MCF 10A (cell line): ENCODE measurements around the gene BNIPL. TPM values are rescaled to one million over a fixed set of nuclear protein-coding genes. Genes with fewer than 3 reads are reported as not detected.
A peak's percentile ranks its signal among the peaks of the same experiment; 100 is the strongest.

Source experiments
- BruUV-seq: library from RNA; stranded (reverse); fragments of 400-500 nt; replicated peaks from 2 replicates; lab custom pipeline; 2021; lab: Mats Ljungman, UMichigan
- CTCF ChIA-PET: fragments of 300-600 bp; sonication (Branson Sonifier 250); formaldehyde crosslinking; extraction: SDS; loops from one replicate; lab custom pipeline; 2021; ENCODE audit warnings: antibody characterized with exemption, inconsistent platforms; lab: Yijun Ruan, JAX
- POLR2A ChIA-PET: fragments of 300-600, 350-650 bp; sonication (Branson Sonifier 250); formaldehyde crosslinking; extraction: SDS; loops from one replicate; lab custom pipeline; 2020; ENCODE audit warnings: antibody characterized with exemption, inconsistent platforms; lab: Yijun Ruan, JAX
- DNase-seq: peaks from one replicate; pipeline ENCODE4 v3.0.0-alpha.2; 2018; ENCODE audit not compliant: unreplicated experiment
- H3K27ac Mint-ChIP-seq: one replicate; pipeline ENCODE4 v1.8.0; 2022; ENCODE audit warnings: mild to moderate bottlenecking, low read depth, mixed read lengths; ENCODE audit not compliant: unreplicated experiment
- H3K27me3 Mint-ChIP-seq: one replicate; pipeline ENCODE4 v1.8.0; 2022; ENCODE audit warnings: mixed read lengths; ENCODE audit not compliant: insufficient read depth, unreplicated experiment
- H3K36me3 Mint-ChIP-seq: one replicate; pipeline ENCODE4 v1.8.0; 2022; ENCODE audit warnings: mild to moderate bottlenecking, moderate library complexity, mixed read lengths; ENCODE audit not compliant: insufficient read depth, unreplicated experiment
- H3K4me1 Mint-ChIP-seq: one replicate; pipeline ENCODE4 v1.8.0; 2022; ENCODE audit warnings: mixed read lengths; ENCODE audit not compliant: insufficient read depth, unreplicated experiment
- H3K4me3 Mint-ChIP-seq: one replicate; pipeline ENCODE4 v1.8.0; 2022; ENCODE audit warnings: mild to moderate bottlenecking, moderate library complexity, mixed read lengths; ENCODE audit not compliant: unreplicated experiment
- H3K9me3 Mint-ChIP-seq: one replicate; pipeline ENCODE4 v1.8.0; 2022; ENCODE audit warnings: mixed read lengths; ENCODE audit not compliant: unreplicated experiment
- CTCF ChIP-seq: fragments of 200-600 bp; IDR thresholded peaks from one replicate; pipeline ENCODE4 v1.8.0; 2022; ENCODE audit warnings: antibody characterized with exemption, mild to moderate bottlenecking; ENCODE audit not compliant: unreplicated experiment
- intact Hi-C: fragments of 100-400 bp; cut with micrococcal nuclease; formaldehyde crosslinking; loops from 2 replicates; pipeline ENCODE4 v1.14.1; 2022
- total RNA-seq: library from RNA; stranded (reverse); gene quantifications from 2 replicates; pipeline ENCODE4 v1.2.3, GENCODE V29; 2022

The BNIPL gene
- total RNA-seq, 1 experiment from 2014 or later, result 1.2 TPM

GRCh38 chr1:151061704-151062103, 25.3 kb downstream of the BNIPL start:
- no peak for DNase-seq
- no peaks in the 10 kb centered on the region for H3K27me3 Mint-ChIP-seq
- ChIA-PET CTCF (interaction anchor here (0.6 to 2.1 kb wide), 6 partner anchors 10 to 81 kb away, joined by 3 to 12 read pairs (median 6); partner anchors contain the start of genes GABPB2 and MINDY1), POLR2A (interaction anchor here (0.6 to 9.4 kb wide), 7 partner anchors 10 to 139 kb away, joined by 3 to 90 read pairs (median 6); partner anchors contain the start of genes C1orf56, GABPB2, MINDY1 and PIP5K1A)
- H3K36me3 Mint-ChIP-seq, result peaks cover 14% of the 10 kb centered on the region
- no peak overlapping the region for H3K27ac Mint-ChIP-seq
- no peak overlapping the region for H3K4me3 Mint-ChIP-seq
- intact Hi-C loops, result loop anchor here (5.0 kb wide), 1 partner anchor 499 kb away; no protein-coding TSS in a partner anchor
- no TSS peak for BruUV-seq
- no peaks in the 10 kb centered on the region for H3K9me3 Mint-ChIP-seq
- H3K4me1 Mint-ChIP-seq, result peaks cover 41% of the 10 kb centered on the region
- TF ChIP-seq CTCF, result no peak

DNA sequence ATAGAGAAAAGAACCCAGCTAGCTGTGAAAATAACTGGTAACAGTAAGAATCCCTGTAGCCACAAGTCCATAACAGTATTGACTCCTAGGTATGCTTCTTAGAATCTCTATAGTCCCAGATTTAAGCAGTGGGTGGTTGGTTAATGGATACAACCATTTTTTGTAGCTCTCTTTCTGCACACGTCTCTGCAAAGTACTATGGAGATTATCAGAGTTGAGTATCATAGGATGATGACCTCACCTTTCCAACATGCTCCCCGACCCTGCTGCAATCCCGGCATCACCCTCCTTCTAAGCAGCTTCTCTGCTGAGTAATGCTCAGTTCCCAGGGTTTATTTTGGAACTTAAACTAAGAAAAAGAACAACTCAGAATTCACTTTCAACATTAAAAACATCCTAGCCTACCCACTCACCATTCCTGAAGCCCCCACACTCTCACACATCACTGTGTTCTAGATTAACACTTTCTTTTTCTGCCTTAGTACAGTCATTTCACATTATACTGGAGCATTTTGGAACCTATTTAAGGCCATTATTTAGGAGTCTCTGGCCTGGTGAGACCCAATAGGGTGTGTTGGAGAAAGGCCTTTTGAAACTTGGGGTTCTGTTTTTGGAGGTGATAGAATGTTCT, 26.5 kb downstream of the BNIPL start:
- H3K27me3 Mint-ChIP-seq, result no peaks in the 10 kb centered on the region
- H3K4me3 Mint-ChIP-seq, result peak overlapping the region; percentile 3
- peaks cover 13% of the 10 kb centered on the region for H3K36me3 Mint-ChIP-seq
- peaks cover 31% of the 10 kb centered on the region for H3K4me1 Mint-ChIP-seq
- peak; percentile 60 for DNase-seq
- POLR2A ChIA-PET, result interaction anchor here (0.6 to 9.4 kb wide), 7 partner anchors 9 to 483 kb away, joined by 3 to 90 read pairs (median 4); partner anchors contain the start of genes C1orf56, GABPB2, LYSMD1 and MCL1
- CTCF ChIA-PET, result interaction anchor here (0.5 to 2.1 kb wide), 7 partner anchors 9 to 671 kb away, joined by 3 to 12 read pairs (median 4); partner anchors contain the start of genes C1orf56, GABPB2 and MINDY1
- TSS peak; percentile 21 for BruUV-seq
- peak overlapping the region; percentile 25 for H3K27ac Mint-ChIP-seq
- intact Hi-C loops, result loop anchor here (5.0 kb wide), 1 partner anchor 501 kb away; no protein-coding TSS in a partner anchor
- no peaks in the 10 kb centered on the region for H3K9me3 Mint-ChIP-seq
- no peak for TF ChIP-seq CTCF

DNA sequence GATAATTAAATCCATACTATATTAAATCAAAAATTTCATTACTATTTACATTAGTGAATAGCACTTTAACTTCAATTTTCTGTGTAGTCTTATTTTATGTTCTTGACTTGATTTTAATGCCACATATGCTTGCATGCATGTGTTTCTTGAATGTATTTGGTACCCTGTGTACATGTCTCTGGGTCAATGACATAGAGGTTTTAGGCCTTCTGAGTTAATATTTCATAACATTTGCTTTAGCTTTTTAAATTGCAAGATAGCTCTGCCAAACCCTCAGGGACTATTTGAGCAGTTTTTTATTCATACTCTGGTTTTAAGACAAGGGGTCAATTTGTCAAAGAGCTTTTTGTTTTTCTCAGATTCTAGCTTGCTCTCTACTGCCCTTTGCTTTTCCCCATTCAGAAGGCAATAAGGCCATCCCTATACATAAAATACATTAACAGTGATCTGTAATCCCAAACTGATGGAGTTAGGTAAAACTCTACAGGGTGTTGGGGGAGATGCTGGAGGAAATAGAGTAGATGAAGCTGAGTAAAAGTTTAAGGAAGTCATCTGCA, 28.8 kb downstream of the BNIPL start:
- CTCF ChIA-PET, result interaction anchor here (0.5 to 1.1 kb wide), 7 partner anchors 16 to 809 kb away, joined by 3 to 4 read pairs (median 3); no protein-coding TSS in a partner anchor
- DNase-seq, result no peak
- no peak overlapping the region for H3K4me3 Mint-ChIP-seq

More for the DNA sequence above, 28.8 kb downstream of the BNIPL start:
- BruUV-seq, result no TSS peak
- intact Hi-C loops, result no loop called here
- Mint-ChIP-seq H3K9me3 (no peaks in the 10 kb centered on the region), H3K27ac (no peak overlapping the region), H3K36me3 (peaks cover 13% of the 10 kb centered on the region), H3K4me1 (peaks cover 22% of the 10 kb centered on the region), H3K27me3 (no peaks in the 10 kb centered on the region)
- POLR2A ChIA-PET, result interaction anchor here (0.5 to 1.2 kb wide), 10 partner anchors 11 to 546 kb away, joined by 3 to 4 read pairs (median 3); partner anchors contain the start of genes C1orf56, MINDY1 and SCNM1
- TF ChIP-seq CTCF, result no peak
